Stimulated activated CD4-positive, alpha-beta T cell treated with anti-CD3 and anti-CD28 coated beads, Interleukin-12 subunit alpha, Interleukin-12 subunit beta, amount 100 ng/mL, for 24 hours (primary cell): ENCODE data around the gene PKD1.

Experiments
- DNase-seq, 2 experiments: peaks; one replicate each; pipeline ENCODE4 v3.0.0-alpha.2; 2020; ENCODE audit warnings: low read depth in 2 of 2

The PKD1 gene

GRCh38 chr16:2076072-2076865 lies 59.4 kb downstream of the PKD1 start:
- no peak for DNase-seq

GRCh38 chr16:2075631-2076030 lies 60.1 kb downstream of the PKD1 start:
- no peak for DNase-seq

GRCh38 chr16:2074071-2074470 lies 61.6 kb downstream of the PKD1 start:
- DNase-seq: no peak

- no peak for DNase-seq
Observed at GRCh38 chr16:2072926-2073325, 62.8 kb downstream of the PKD1 start.

GRCh38 chr16:2071454-2072202 lies 64.1 kb downstream of the PKD1 start:
- DNase-seq: no peak

GRCh38 chr16:2070576-2071453 lies 64.9 kb downstream of the PKD1 start:
- no peak for DNase-seq

GRCh38 chr16:2066139-2066538 lies 69.6 kb downstream of the PKD1 start:
- DNase-seq: no peak

DNA sequence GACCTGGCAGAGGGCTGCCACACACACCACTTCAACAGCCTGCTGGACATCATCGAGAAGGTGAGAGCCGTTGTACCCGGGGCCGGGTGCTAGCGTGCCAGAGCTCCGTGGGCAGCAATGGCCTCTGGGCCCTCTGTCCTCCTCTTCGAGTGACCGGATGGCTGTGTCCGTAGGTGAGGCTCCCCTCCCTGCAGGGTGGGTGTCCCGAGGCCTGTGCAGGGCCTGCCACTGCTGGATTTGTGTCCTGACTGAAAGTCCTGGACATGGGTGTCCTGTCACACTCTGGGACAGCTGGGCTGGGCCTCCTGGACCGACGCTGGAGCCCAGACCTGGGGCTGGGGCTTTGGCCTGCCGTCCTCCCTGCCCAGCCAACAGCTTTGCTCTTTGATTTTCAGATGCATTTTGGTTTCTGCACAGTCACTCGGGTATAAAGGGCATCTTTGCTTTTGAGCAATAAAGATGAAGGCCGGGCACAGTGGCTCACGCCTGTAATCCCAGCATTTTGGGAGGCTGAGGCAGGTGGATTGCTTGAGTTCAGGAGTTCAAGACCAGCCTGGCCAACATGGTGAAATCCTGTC lies 71.2 kb downstream of the PKD1 start:
- DNase-seq: no peak

DNA sequence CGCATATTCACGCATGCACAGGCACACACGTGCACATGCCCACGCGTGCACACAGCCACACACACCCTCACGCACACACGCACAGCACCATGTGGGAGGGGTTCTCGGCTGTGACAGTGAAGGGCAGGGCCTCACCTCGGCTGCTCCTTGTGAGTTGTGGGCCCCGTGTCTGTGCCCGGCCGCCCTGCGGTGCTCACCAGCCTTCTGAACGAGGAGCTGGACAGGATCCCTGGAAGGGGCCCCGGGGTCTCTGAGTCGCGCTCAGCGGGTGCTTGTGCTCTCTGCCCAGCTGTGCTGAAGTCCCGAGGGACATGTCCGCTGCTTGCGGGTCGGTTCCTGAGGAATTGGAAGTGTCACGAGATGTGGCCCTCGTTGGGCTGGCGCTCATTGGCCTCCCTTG lies 71.8 kb downstream of the PKD1 start:
- no peak for DNase-seq

DNA sequence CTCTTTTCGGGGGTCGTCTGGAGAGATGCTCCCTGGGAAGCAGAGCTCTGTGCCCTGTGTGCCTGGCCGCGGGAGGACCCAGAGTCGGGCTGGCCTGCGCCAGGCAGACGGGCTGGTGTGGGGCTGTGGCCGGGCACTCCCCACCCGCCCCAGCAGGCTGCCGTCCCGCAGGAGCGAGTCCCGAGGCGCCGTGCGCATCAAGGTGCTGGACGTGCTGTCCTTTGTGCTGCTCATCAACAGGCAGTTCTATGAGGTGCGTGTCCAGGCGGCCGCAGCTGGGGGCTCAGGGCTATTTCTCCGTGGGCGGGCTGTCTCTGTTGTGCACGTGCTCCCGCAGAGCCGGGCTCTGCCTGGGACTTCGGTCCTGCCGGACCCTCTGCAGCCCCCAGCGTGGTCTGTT lies 72.9 kb downstream of the PKD1 start:
- no peak for DNase-seq

DNA sequence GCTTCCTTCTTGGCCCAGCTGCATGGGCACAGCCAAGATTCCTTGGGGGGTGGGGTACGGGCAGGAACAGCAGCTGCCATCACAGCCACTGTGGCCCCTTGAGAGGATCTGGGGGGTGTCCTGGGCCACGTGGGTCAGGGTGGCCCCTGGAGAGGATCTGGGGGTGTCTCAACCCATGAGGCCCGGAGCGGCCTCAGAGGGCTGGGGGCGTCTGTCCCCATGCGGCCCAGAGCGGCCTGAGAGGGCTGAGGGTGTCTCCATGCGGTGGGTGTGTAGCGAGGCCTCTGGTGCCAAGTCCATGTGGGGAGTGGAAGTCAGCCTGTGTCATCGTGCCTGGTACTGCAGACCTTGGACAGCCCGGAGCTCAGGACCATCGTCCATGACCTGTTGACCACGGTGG lies 74.2 kb downstream of the PKD1 start:
- no peak for DNase-seq

- DNase-seq: no peak
Observed at GRCh38 chr16:2061023-2061422, 74.7 kb downstream of the PKD1 start.

DNA sequence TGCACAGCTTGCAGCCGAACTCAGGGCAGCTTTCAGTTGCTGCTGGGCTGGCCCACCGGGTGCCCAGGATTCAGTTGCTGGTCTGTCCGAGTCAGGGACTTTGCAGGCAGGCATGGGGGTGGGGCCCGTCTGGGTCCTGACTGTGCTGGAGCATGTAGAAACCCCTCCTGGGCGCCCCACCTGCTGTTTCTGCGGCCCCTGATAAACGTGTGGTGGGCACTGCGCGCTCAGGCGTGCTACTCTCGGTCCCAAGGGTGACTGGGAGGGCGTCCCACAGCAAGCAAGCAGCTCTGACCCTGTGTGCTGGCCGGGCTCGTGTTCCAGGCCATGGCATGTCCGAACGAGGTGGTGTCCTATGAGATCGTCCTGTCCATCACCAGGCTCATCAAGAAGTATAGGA lies 75.4 kb downstream of the PKD1 start:
- no peak for DNase-seq

DNA sequence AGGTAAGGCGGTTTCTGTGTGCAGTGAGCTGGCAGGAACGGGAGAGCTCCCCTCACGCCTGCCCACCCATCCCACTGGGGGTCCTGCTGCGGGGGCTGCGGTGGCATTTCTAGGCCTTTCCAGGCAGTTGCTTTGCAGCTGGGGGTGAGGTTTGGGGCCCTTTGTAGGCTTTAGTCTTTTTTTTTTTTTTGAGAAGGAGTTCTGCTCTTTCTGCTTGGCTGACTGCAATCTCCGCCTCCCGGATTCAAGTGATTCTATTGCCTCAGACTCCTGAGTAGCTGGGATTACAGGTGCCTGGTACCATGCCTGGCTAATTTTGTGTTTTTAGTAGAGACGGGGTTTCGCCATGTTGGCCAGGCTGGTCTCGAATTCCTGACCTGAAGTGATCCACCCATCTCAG lies 76.8 kb downstream of the PKD1 start:
- no peak for DNase-seq

DNA sequence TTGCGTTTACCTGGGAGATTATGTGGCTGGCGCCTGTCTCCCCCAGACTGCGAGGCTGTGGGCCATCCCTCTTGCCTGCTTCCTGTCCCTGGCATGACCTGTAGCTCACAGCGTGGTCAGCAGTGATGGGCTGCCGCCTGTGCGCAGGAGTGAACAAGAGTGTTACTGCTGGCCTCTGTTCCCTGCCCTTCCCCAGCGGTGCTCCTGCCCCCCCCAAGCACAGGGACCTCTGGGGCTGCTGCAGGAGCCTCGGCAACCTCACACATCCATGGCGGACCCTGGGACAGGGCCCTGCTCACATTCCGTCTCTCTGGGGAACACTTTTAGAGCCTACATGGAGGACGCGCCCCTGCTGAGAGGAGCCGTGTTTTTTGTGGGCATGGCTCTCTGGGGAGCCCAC lies 77.3 kb downstream of the PKD1 start:
- no peak for DNase-seq

- no peak for DNase-seq
Observed at GRCh38 chr16:2057438-2057837, 78.3 kb downstream of the PKD1 start.

DNA sequence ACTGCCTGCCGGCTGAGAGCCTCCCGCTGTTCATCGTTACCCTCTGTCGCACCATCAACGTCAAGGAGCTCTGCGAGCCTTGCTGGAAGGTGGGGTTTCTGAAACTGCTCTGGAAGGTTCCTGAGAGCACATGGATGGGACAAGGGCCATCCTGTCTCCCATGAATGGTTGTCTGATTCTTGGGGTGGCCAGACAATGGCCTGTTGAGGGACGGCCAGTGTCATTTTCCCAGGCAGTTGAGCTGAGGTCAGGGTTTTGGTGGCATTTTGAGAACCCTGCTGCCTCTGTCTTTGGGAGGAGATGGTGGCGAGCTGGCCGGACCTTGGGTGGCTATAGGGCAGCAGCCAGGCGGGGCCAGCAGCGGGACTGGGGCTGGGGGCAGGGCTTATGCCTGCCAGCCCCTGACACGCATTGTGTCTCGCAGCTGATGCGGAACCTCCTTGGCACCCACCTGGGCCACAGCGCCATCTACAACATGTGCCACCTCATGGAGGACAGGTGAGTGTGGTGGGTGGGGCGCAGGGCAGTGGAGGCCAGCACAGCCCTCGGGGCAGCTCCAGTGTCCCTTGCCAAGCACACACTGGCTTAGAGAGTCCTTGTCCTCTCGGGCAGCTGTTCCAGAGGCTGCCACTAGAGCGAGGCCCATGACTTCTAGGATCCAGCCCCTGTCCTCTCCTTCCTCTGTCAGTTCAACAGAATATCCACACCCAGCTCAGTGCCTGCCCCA lies 78.9 kb downstream of the PKD1 start:
- no peak for DNase-seq

GRCh38 chr16:2056077-2056476 lies 79.6 kb downstream of the PKD1 start:
- DNase-seq: no peak

DNA sequence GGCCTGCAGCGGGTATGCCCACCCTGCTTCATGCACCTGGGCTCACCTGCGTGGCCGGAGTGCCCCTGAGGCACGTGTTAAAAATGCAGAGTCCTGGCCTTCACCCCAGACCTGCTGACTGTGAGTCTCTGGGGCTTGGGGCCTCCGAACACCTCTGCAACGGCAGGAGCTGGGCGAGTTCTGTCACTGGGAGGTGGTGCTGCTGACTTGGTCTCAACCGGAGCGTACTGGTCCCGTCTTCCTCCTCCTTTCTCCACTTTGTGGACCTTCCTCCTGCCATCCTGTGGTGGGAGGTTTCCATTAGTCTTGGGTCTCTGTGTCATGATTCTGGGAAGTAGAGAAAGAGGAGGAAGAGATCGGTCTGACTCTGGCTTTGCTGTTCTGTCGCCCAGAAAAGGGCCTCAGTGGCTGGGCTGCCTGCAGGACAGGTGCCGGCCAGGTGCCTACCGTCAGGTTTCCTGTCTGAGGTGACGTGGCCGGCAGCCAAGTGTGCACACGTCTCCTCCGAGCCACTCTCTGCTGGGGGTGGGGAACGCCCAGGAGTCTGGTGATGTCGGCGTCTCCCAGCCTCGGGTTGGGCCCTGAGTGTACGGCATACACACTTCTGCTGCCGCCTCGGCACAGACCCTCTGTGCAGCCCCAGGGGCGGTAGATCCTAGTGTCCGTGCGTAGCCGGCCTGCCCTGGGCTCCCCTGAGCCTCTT lies 81.0 kb downstream of the PKD1 start:
- DNase-seq: no peak

GRCh38 chr16:2053897-2054296 lies 81.8 kb downstream of the PKD1 start:
- no peak for DNase-seq

- no peak for DNase-seq
Observed at GRCh38 chr16:2053211-2053610, 82.5 kb downstream of the PKD1 start.
